K562 (cell line): ENCODE data around the gene GZF1. TPM values are rescaled to one million over a fixed set of nuclear protein-coding genes. Genes with fewer than 3 reads are reported as not detected.
A peak's percentile ranks its signal among the peaks of the same experiment; 100 is the strongest.

ENCODE experiments used
- CC2D1A ChIP-seq: fragments of 450-650 bp; IDR thresholded peaks from 2 replicates; pipeline ENCODE4 v1.6.1; 2017; ENCODE audit warnings: mild to moderate bottlenecking
- CEBPZ ChIP-seq: fragments of 150-350 bp; IDR thresholded peaks from 2 replicates; pipeline ENCODE4 v1.6.1; 2014; ENCODE audit warnings: low read depth, mild to moderate bottlenecking, low read length, borderline replicate concordance
- CXXC5 ChIP-seq: fragments of 250-450 bp; sonication (Bioruptor Pico); IDR thresholded peaks from 2 replicates; pipeline ENCODE4 v1.8.0; 2022; ENCODE audit warnings: inconsistent platforms, mild to moderate bottlenecking, moderate library complexity
- E2F6 ChIP-seq, 2 experiments: IDR thresholded peaks; 2 replicates each; pipeline ENCODE4 v1.6.1; 2011; ENCODE audit warnings: borderline replicate concordance in 1 of 2, control low read depth in 1 of 2, low read depth in 1 of 2, low read length in 1 of 2, mild to moderate bottlenecking in 1 of 2, mixed read lengths in 1 of 2, moderate library complexity in 1 of 2; ENCODE audit not compliant: insufficient read depth in 1 of 2, insufficient read length in 1 of 2, poor library complexity in 1 of 2, severe bottlenecking in 1 of 2; ENCODE audit errors: extremely low read depth in 1 of 2
- EWSR1 ChIP-seq: fragments of 450-650 bp; IDR thresholded peaks from 2 replicates; pipeline ENCODE4 v1.6.1; 2018; ENCODE audit warnings: borderline replicate concordance, mild to moderate bottlenecking, low read depth, moderate library complexity; ENCODE audit not compliant: partially characterized antibody
- FOXJ3 ChIP-seq: sonication (generic); formaldehyde crosslinking; IDR thresholded peaks from 2 replicates; pipeline ENCODE4 v1.4.0; 2020; ENCODE audit warnings: mild to moderate bottlenecking, missing genetic modification reagents
- HDAC2 ChIP-seq: fragments of 450-650 bp; IDR thresholded peaks from 2 replicates; pipeline ENCODE4 v1.6.1; 2016; ENCODE audit warnings: mild to moderate bottlenecking
- L3MBTL2 ChIP-seq: fragments of 450-650 bp; IDR thresholded peaks from 2 replicates; pipeline ENCODE4 v1.6.1; 2016; ENCODE audit warnings: mild to moderate bottlenecking, moderate library complexity
- NCOA1 ChIP-seq: fragments of 450-650 bp; IDR thresholded peaks from 2 replicates; pipeline ENCODE4 v1.6.1; 2016; ENCODE audit warnings: low read depth
- NCOA4 ChIP-seq: fragments of 450-650 bp; IDR thresholded peaks from 2 replicates; pipeline ENCODE4 v1.6.1; 2018; ENCODE audit warnings: mild to moderate bottlenecking; ENCODE audit not compliant: partially characterized antibody
- NELFE ChIP-seq: IDR thresholded peaks from 2 replicates; pipeline ENCODE4 v1.6.1; 2011; ENCODE audit warnings: mild to moderate bottlenecking; ENCODE audit not compliant: insufficient read depth, insufficient read length
- NR1H2 ChIP-seq: sonication (generic); formaldehyde crosslinking; IDR thresholded peaks from 2 replicates; pipeline ENCODE4 v1.4.0; 2020; ENCODE audit warnings: mild to moderate bottlenecking, missing genetic modification reagents
- POLR2H ChIP-seq: IDR thresholded peaks from 2 replicates; pipeline ENCODE4 v1.6.1; 2016; ENCODE audit warnings: missing genetic modification characterization, low read depth, mild to moderate bottlenecking, control low read depth, missing compliant biosample characterization, moderate library complexity
- RBM14 ChIP-seq: fragments of 200-400 bp; formaldehyde crosslinking; IDR thresholded peaks from 2 replicates; pipeline ENCODE4 v1.6.1; 2018; ENCODE audit warnings: low read depth, mild to moderate bottlenecking, low read length, moderate library complexity, borderline replicate concordance; ENCODE audit not compliant: insufficient read depth
- RBM39 ChIP-seq: fragments of 200-400 bp; formaldehyde crosslinking; optimal IDR thresholded peaks from 2 replicates; pipeline ENCODE3; 2018; ENCODE audit warnings: low read depth, low read length
- SFPQ ChIP-seq: fragments of 200-400 bp; formaldehyde crosslinking; IDR thresholded peaks from 2 replicates; pipeline ENCODE4 v1.6.1; 2017; ENCODE audit warnings: mild to moderate bottlenecking, low read depth, low read length, moderate library complexity
- SPI1 ChIP-seq: IDR thresholded peaks from 2 replicates; pipeline ENCODE4 v1.6.1; 2011; ENCODE audit warnings: low read depth, low read length, control low read depth, borderline replicate concordance
- STAG1 ChIP-seq: sonication (generic); formaldehyde crosslinking; IDR thresholded peaks from 2 replicates; pipeline ENCODE4 v1.5.0; 2020; ENCODE audit warnings: missing genetic modification reagents, borderline replicate concordance
- ZKSCAN3 ChIP-seq: fragments of 250-450 bp; sonication (Bioruptor Pico); IDR thresholded peaks from 2 replicates; pipeline ENCODE4 v1.4.0; 2020
- ZNF174 ChIP-seq: fragments of 250-450 bp; sonication (Bioruptor Pico); IDR thresholded peaks from 2 replicates; pipeline ENCODE4 v1.4.0; 2020; ENCODE audit warnings: mild to moderate bottlenecking
- ZNF232 ChIP-seq: sonication (generic); formaldehyde crosslinking; IDR thresholded peaks from 2 replicates; pipeline ENCODE4 v1.8.0; 2022; ENCODE audit warnings: mild to moderate bottlenecking, missing genetic modification reagents
- ZNF764 ChIP-seq: fragments of 250-450 bp; sonication (Bioruptor Pico); IDR thresholded peaks from 2 replicates; pipeline ENCODE4 v1.4.0; 2020; ENCODE audit warnings: low read depth, mild to moderate bottlenecking, moderate library complexity
- polyA plus RNA-seq, 8 experiments: library from polyadenylated mRNA; depleted of rRNA in 4 of 8; stranded (reverse) in 5 of 8; unstranded in 3 of 8; fragments of >200 nt; fragmentation: Nextera tagmentation in 2 of 8; fragmentation: Illumina TruSeq in 1 of 8; extraction: Ambion mirVana in 2 of 8; extraction: Trizol in 1 of 8; gene quantifications; 2 replicates each; pipeline versions ENCODE4 v1.2.1 to v1.2.3, GENCODE V29; 2011 to 2014; ENCODE audit warnings: inconsistent platforms in 1 of 8, missing spikeins in 1 of 8
- total RNA-seq, 7 experiments: library from RNA; depleted of rRNA in 6 of 7; stranded (reverse); fragments of >200 nt in 6 of 7; fragmentation: Illumina TruSeq in 2 of 7; extraction: Trizol in 2 of 7; gene quantifications; 2 replicates each; pipeline versions ENCODE4 v1.2.1 to v1.2.3, GENCODE V29; 2011 to 2021; ENCODE audit warnings: low replicate concordance in 1 of 7

GZF1 gene
- total and polyA plus RNA-seq, 9 of the 15 experiments (the other 6 are each of a cell fraction or from before 2014, with no cell fraction given) = 1.2 to 15.7 (median 7.4) TPM

- TF ChIP-seq E2F6 (IDR thresholded peaks at IDR 0.05; ENCODE audit: borderline replicate concordance in 1 of 2, extremely low read depth in 1 of 2, insufficient read depth in 1 of 2, insufficient read length in 1 of 2, low read depth in 1 of 2, low read length in 1 of 2, poor library complexity in 1 of 2, severe bottlenecking in 1 of 2) = peak in 1 of 2 experiments; percentile 22
- TF ChIP-seq CXXC5 = peak; percentile 79
- TF ChIP-seq ZNF174 = no peak
- no peak for TF ChIP-seq ZNF232 (CRISPR knock-in tag)
- TF ChIP-seq NCOA4 = no peak
- TF ChIP-seq ZKSCAN3 (CRISPR knock-in tag) = no peak
- TF ChIP-seq CC2D1A = no peak; the same call in 1 of the 2 replicates
- TF ChIP-seq STAG1 = no peak
- no peak for TF ChIP-seq RBM14
- peak; percentile 66 for TF ChIP-seq L3MBTL2
- no peak for TF ChIP-seq FOXJ3
- TF ChIP-seq NCOA1 = no peak
- no peak for TF ChIP-seq NELFE
- no peak for TF ChIP-seq HDAC2
- peak; percentile 49; the same call in 1 of the 2 replicates for TF ChIP-seq POLR2H (tag)
- TF ChIP-seq SFPQ = no peak
- TF ChIP-seq CEBPZ = no peak
- TF ChIP-seq ZNF764 (CRISPR knock-in tag) = no peak
- TF ChIP-seq NR1H2 (CRISPR knock-in tag) = no peak
- no peak for TF ChIP-seq EWSR1
- TF ChIP-seq SPI1 = no peak
- no peak for TF ChIP-seq RBM39
Measured at GRCh38 chr20:23357767-23358562, 4.0 kb upstream of the GZF1 start (continued).
